GM10248 (cell line): ENCODE data around the gene EYA3.
"Not testable (repeated sequence)": the region's sequence is repeated elsewhere in the genome, so short reads cannot be mapped to it uniquely, and the experiment has no call there.

Experiments used
- CTCF ChIA-PET: fragments of 300-600 bp; sonication (Branson Sonifier 250); formaldehyde crosslinking; extraction: SDS; loops from one replicate; lab custom pipeline; 2021; ENCODE audit warnings: antibody characterized with exemption; lab: Yijun Ruan, JAX
- POLR2A ChIA-PET: fragments of 350-650 bp; sonication (Branson Sonifier 250); formaldehyde crosslinking; extraction: SDS; loops from one replicate; lab custom pipeline; 2020; ENCODE audit warnings: antibody characterized with exemption; lab: Yijun Ruan, JAX
- DNase-seq: peaks from one replicate; pipeline ENCODE4 v3.0.0; 2012; ENCODE audit errors: extremely low spot score
- TF ChIP-seq, protein P1 (sequence below): IDR thresholded peaks from 2 replicates; pipeline ENCODE4 v1.5.1; 2012; ENCODE audit warnings: mild to moderate bottlenecking, low read depth; ENCODE audit errors: extremely low read depth, missing control alignments, control extremely low read depth

Gene EYA3

GRCh38 chr1:28028873-28029654 lies 59.3 kb downstream of the EYA3 start:
- no peak for DNase-seq
- POLR2A ChIA-PET, result no interaction called here
- TF ChIP-seq, protein P1, sequence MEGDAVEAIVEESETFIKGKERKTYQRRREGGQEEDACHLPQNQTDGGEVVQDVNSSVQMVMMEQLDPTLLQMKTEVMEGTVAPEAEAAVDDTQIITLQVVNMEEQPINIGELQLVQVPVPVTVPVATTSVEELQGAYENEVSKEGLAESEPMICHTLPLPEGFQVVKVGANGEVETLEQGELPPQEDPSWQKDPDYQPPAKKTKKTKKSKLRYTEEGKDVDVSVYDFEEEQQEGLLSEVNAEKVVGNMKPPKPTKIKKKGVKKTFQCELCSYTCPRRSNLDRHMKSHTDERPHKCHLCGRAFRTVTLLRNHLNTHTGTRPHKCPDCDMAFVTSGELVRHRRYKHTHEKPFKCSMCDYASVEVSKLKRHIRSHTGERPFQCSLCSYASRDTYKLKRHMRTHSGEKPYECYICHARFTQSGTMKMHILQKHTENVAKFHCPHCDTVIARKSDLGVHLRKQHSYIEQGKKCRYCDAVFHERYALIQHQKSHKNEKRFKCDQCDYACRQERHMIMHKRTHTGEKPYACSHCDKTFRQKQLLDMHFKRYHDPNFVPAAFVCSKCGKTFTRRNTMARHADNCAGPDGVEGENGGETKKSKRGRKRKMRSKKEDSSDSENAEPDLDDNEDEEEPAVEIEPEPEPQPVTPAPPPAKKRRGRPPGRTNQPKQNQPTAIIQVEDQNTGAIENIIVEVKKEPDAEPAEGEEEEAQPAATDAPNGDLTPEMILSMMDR, result no peak
- CTCF ChIA-PET, result interaction anchor here (0.9 to 2.0 kb wide), 8 partner anchors 10 to 180 kb away, joined by 3 to 6 read pairs (median 4); no protein-coding TSS in a partner anchor

- ChIA-PET CTCF (interaction anchor here (0.7 to 2.0 kb wide), 3 partner anchors 11 to 49 kb away, joined by 3 to 5 read pairs (median 4); no protein-coding TSS in a partner anchor), POLR2A (no interaction called here)
- DNase-seq, result no peak
- TF ChIP-seq, protein P1, result no peak
Measured at GRCh38 chr1:28027660-28028059, 60.8 kb downstream of the EYA3 start.

- TF ChIP-seq, protein P1, result no peak
- POLR2A ChIA-PET, result no interaction called here
- CTCF ChIA-PET, result interaction anchor here (0.7 to 1.6 kb wide), 3 partner anchors 11 to 86 kb away, joined by 3 to 4 read pairs (median 3); no protein-coding TSS in a partner anchor
- DNase-seq, result no peak
Measured at GRCh38 chr1:28027238-28027637, 61.2 kb downstream of the EYA3 start.

- TF ChIP-seq, protein P1, result no peak
- ChIA-PET POLR2A (interaction anchor here (0.6 kb wide), 1 partner anchor 216 kb away, joined by 5 read pairs; no protein-coding TSS in a partner anchor), CTCF (interaction anchor here (0.8 to 1.6 kb wide), 3 partner anchors 9 to 86 kb away, joined by 3 to 4 read pairs (median 3); no protein-coding TSS in a partner anchor)
- DNase-seq, result no peak
Measured at GRCh38 chr1:28026329-28026728, 62.1 kb downstream of the EYA3 start.

GRCh38 chr1:28021064-28021463 lies 67.3 kb downstream of the EYA3 start:
- TF ChIP-seq, protein P1, result no peak
- no peak for DNase-seq
- CTCF ChIA-PET, result interaction anchor here (0.7 to 1.3 kb wide), 3 partner anchors 16 to 34 kb away, joined by 3 read pairs; no protein-coding TSS in a partner anchor
- POLR2A ChIA-PET, result no interaction called here

DNA sequence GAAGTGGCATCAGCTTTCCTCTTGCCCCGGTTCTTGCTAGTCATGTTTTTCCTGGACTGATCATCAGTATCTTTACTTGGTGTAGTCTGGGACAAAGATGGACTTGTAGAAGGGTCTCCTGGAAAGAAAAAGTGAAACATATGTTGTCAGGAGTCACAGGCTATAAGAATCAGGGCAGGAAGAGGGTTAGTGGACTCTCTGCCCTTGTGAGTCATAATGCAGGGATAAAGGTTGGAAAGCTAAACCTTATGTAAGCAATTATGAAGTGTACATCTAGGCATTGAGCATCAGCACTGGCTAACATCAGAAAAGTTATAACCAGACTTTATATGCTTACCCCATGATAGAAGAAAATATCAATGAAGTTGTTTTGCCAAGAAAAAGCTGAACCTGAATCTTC lies 77.4 kb downstream of the EYA3 start:
- no peak for DNase-seq
- POLR2A ChIA-PET, result no interaction called here
- CTCF ChIA-PET, result interaction anchor here (1.0 kb wide), 1 partner anchor 9 kb away, joined by 3 read pairs; no protein-coding TSS in a partner anchor
- TF ChIP-seq, protein P1, result no peak

DNA sequence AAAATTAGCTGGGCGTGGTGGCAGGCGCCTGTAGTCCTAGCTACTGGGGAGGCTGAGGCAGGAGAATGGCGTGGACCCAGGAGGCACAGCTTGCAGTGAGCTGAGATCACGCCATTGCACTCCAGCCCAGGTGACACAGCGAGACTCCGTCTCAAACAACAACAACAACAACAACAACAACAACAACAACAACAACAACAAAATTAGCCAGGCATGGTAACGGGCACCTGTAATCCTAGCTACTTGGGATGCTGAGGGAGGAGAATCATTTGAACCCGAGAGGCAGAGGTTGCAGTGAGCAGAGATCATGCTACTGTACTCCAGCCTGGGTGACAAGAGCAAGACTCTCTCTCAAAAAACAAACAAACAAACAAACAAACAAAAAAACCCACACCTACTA lies 85.3 kb downstream of the EYA3 start:
- CTCF ChIA-PET, result interaction anchor here (1.0 to 1.1 kb wide), 3 partner anchors 10 to 19 kb away, joined by 3 read pairs; no protein-coding TSS in a partner anchor
- DNase-seq, POLR2A ChIA-PET: not testable (repeated sequence)
